Posterior cingulate gyrus (tissue), 11 donors: Measurements from ENCODE around the gene IMMP1L.

ENCODE experiments used
- DNase-seq, 10 donors: peaks; one replicate each; pipeline versions ENCODE4 v3.0.0 to v3.0.0-alpha.2; 2020 to 2021; ENCODE audit warnings: mixed read lengths in 3 of 10
- intact Hi-C: fragments of 100-400 bp; cut with DNase I; formaldehyde crosslinking; loops from one replicate; pipeline ENCODE4 v1.15.1; 2023

The IMMP1L gene

GRCh38 chr11:31408201-31408600 lies 101.2 kb downstream of the IMMP1L start:
- no peak for DNase-seq
- intact Hi-C loops: no loop called here

GRCh38 chr11:31404614-31405013 lies 104.8 kb downstream of the IMMP1L start:
- intact Hi-C loops: no loop called here
- DNase-seq: no peak

- intact Hi-C loops: loop anchor here (1.0 to 5.0 kb wide), 3 partner anchors 474 to 610 kb away; no protein-coding TSS in a partner anchor
- DNase-seq: no peak
Measured at GRCh38 chr11:31397239-31397834, 112.1 kb downstream of the IMMP1L start.

- DNase-seq: no peak
- intact Hi-C loops: no loop called here
Measured at GRCh38 chr11:31387379-31387778, 122.0 kb downstream of the IMMP1L start.

- DNase-seq: no peak
- intact Hi-C loops: no loop called here
Measured at GRCh38 chr11:31383116-31383515, 126.3 kb downstream of the IMMP1L start.
